ENCODE results near the gene STS.

Gene STS

DNA sequence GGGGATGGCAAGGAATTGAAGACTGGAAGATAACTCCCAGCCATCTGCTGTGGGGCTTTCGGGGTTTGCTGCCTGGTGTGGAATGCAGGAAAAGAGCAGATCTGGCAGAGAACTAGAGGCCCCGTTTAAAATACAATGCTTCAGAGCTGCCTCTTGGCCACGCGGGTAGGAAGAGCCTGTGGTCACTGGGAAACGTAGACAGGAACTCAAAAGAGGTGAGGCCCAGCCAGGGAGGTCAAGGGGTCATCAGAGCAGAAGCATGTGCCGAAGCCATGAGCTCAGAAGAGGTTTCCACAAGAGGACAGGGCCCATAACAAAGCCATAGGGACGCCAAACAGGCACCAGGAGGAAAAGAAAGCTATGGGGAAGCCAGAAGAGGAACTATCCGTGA lies 14.5 kb upstream of the STS start:
- DNase-seq (ENCODE audit: extremely low read depth, low read depth), result no peak
- no peak overlapping the region for H3K4me3 ChIP-seq (replicated peaks; ENCODE audit: low read depth, low read length)
- TF ChIP-seq, protein P1, sequence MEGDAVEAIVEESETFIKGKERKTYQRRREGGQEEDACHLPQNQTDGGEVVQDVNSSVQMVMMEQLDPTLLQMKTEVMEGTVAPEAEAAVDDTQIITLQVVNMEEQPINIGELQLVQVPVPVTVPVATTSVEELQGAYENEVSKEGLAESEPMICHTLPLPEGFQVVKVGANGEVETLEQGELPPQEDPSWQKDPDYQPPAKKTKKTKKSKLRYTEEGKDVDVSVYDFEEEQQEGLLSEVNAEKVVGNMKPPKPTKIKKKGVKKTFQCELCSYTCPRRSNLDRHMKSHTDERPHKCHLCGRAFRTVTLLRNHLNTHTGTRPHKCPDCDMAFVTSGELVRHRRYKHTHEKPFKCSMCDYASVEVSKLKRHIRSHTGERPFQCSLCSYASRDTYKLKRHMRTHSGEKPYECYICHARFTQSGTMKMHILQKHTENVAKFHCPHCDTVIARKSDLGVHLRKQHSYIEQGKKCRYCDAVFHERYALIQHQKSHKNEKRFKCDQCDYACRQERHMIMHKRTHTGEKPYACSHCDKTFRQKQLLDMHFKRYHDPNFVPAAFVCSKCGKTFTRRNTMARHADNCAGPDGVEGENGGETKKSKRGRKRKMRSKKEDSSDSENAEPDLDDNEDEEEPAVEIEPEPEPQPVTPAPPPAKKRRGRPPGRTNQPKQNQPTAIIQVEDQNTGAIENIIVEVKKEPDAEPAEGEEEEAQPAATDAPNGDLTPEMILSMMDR (IDR thresholded peaks at IDR 0.05; ENCODE audit: low read depth, low read length, missing control alignments), result no peak

DNA sequence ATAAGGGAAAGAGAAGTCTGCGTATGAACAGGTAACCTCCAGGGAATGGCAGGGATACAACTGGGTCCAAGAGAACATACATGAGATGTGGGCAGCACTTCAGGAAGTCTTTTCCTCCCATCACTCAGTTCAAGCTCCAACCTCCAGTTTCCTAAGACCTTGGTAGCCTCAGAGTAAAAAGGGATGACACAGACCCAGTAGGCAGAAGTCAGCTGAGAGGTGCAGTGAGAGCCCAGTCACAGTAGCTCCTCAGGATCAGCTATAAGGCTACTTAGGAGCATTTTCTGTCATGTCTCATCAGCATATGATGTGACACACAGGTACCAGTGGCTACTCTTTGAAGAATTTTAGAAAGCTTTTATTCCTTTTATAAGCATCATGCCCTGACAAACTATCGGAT lies 12.5 kb upstream of the STS start:
- H3K4me3 ChIP-seq (replicated peaks; ENCODE audit: low read depth, low read length), result no peak overlapping the region
- no peak for DNase-seq (ENCODE audit: extremely low read depth, low read depth)
- TF ChIP-seq, protein P1 (IDR thresholded peaks at IDR 0.05; ENCODE audit: low read depth, low read length, missing control alignments), result no peak

DNA sequence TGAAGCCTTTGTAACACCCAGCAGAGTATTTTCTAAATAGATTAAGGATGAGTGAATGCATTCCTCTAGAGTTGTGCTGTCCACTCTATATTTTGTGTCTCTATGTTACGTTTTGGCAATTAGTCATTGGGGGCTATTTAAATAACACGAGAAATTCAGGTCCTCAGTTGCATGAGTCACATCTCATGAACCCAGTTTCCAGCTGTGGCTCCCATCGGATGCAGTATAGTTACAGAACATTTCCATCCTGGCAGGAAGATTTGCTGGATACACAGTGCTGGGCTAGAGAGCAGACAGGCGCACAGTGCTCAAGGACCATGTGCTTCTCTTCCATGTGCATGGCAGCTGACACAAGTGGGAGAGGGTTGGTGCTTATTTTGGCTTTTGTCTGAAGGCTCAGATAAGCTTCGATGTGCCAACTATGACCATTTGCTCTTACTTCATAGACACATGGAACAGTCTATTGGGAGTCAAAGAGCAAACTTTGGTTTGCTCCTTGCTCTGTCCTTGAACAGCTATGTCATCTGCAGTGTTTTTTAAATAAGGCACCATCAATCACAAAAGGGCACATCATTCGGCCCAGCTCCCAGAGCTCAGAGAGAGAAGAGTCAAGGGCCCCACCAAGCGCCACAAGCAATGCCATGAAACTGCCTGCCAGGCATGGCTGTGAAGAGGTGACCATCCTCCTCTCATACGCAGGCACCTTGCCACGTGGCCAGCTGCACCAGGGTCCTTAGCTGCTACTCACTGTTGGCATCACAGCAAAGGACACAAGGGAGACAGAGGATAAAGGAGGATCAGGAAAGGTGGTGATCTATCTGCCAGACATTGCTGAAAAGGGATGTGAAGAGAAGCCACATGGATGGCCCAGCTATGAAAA lies 8.1 kb upstream of the STS start:
- TF ChIP-seq, protein P1 (IDR thresholded peaks at IDR 0.05; ENCODE audit: low read depth, low read length, missing control alignments), result no peak
- no peak overlapping the region for H3K4me3 ChIP-seq (replicated peaks; ENCODE audit: low read depth, low read length)
- DNase-seq (ENCODE audit: extremely low read depth, low read depth), result no peak

DNA sequence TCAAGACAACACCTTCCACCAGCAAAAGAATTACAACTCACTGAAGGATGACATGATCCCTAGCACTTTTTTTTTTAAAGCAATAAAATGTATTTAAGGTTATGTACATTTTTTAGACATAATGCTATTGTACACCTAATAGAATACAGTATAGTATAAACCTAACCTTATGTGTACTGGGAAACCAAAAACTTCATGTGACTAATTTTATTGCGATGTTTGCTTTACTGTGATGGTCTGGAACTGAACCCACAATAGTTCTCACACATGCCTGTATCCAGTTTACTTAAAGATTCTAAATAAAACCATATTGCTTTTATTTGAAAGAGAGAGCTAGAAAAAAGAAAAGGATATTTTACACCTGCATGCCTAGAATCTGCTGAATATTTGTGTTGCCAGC lies 4.4 kb upstream of the STS start:
- TF ChIP-seq, protein P1 (IDR thresholded peaks at IDR 0.05; ENCODE audit: low read depth, low read length, missing control alignments), result no peak
- DNase-seq (ENCODE audit: extremely low read depth, low read depth), result no peak

DNA sequence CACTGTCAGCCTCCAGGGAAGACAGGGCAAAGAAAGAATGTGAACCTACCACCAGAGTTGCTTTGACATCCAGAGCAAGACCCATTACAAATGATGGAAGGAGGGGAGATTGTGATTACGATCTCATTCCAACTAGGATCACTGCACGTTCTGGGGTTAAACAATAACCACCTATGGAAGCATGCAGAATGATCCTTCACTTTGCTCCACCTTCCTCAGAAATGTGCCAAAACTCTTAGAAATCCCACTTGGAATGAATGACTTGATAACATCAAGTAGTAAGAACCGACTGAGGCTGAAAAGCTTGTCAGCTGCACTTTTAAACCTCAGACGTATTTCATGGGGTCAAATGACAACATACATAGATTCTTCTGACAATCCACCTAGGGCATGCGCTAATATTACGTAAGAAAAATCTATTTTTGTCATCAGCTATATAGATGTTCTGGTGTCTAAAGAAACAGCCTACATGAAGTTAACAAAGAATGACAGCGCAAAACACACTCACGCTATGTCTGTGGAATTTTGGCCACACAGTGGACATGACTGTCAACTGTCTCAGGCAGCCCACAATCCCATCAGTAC lies 3.5 kb upstream of the STS start:
- TF ChIP-seq, protein P1 (IDR thresholded peaks at IDR 0.05; ENCODE audit: low read depth, low read length, missing control alignments), result no peak
- no peak for DNase-seq (ENCODE audit: extremely low read depth, low read depth)

More for the DNA sequence above, 4.4 kb upstream of the STS start:
- no peak overlapping the region for H3K4me3 ChIP-seq (replicated peaks; ENCODE audit: low read depth, low read length)

DNA sequence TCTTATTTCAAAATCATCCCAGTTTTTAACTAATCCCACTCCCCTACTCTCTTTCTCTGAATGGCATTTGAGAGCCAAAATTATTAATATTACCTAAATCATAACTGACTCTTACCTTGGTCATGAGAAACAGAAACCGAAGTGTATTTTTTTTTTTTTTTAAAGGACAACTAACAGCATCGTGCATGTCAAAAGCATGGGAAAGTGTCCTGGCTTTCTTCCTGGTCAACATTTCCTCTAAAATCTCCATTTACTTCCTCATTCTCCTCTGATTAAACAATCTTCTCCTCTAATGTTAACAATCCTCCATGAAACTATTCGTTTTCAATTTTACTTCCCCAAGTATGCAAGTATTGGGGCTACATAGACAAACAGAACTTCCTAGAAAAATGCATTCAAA lies 2.1 kb upstream of the STS start:
- TF ChIP-seq, protein P1 (IDR thresholded peaks at IDR 0.05; ENCODE audit: low read depth, low read length, missing control alignments), result no peak
- no peak for DNase-seq (ENCODE audit: extremely low read depth, low read depth)
- no peak overlapping the region for H3K4me3 ChIP-seq (replicated peaks; ENCODE audit: low read depth, low read length)

More for the DNA sequence above, 3.5 kb upstream of the STS start:
- H3K4me3 ChIP-seq (replicated peaks; ENCODE audit: low read depth, low read length), result no peak overlapping the region
